Dermis microvascular lymphatic vessel endothelial cell (primary cell): ENCODE data around the gene ECHDC3. TPM values are rescaled to one million over a fixed set of nuclear protein-coding genes. Genes with fewer than 3 reads are reported as not detected.
"Not testable (repeated sequence)": the region's sequence is repeated elsewhere in the genome, so short reads cannot be mapped to it uniquely, and the experiment has no call there.

ENCODE experiments used
- DNase-seq, 2 donors: peaks; one replicate each; pipeline versions ENCODE4 v3.0.0 to v3.0.0-alpha.2; 2010; ENCODE audit warnings: low read depth in 2 of 2
- total RNA-seq: library from RNA; depleted of rRNA; stranded (reverse); fragments of >200 nt; gene quantifications from 2 replicates; pipeline ENCODE4 v1.2.1, GENCODE V29; 2014

Gene ECHDC3
- total RNA-seq, 1 donor from 2014 or later, result 16.7 TPM

GRCh38 chr10:11715815-11716494 is 26.2 kb upstream of the ECHDC3 start:
- no peak for DNase-seq

DNA sequence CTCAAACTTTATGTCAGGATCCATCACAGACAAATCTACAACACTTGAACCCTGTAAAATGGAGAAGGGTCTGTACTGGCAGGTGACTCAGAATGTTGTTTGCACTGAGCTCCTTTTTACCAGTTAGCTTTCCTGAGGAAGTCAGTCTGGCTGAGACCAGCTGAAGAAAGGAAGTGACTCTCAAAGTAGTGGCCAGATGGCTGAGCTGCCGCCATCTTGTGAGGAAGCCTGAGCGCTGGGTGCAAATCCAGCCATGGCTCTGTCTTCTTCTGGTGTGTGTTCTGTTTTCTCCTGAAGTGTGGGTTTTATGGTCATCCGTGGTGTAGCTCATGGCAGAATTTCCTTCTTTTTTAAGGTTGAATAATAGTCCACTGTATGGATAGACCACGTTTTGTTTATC is 25.5 kb upstream of the ECHDC3 start:
- DNase-seq, result no peak

DNA sequence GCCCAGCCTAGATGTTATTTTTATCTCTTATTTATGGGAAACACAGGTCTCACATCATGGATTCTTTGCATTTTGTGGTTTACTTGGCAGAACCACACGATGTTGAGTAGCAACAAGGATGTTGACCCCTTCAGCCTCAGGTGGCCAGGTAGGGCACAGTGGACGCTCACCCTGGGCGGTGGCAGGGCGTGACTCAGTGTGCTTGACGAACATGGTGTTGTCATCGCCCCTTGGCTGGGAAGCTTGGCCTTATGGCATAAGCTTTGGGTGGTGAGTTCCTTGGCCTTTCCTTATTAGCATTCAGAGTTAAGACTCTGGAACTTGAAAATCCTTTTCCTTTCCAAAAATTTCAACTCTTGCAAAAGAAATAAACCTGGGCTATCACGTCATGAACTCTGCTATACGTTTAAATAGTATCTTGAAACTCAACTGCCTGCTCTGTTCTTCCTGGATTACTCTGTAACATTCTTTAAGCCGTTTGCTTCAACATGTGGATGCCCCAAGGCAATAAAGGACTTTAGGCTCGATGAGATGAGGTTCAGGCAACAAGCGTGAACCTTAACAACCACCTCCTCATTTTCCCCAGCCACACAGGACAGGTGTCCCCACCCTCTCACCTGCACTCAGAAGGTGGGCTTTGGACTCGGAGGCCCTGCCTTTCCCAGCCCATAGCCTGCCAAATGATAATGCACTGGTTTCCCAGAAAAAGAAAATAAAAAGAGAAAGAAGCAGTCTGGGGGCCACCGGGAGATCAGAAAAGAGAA is 22.5 kb upstream of the ECHDC3 start:
- no peak for DNase-seq

DNA sequence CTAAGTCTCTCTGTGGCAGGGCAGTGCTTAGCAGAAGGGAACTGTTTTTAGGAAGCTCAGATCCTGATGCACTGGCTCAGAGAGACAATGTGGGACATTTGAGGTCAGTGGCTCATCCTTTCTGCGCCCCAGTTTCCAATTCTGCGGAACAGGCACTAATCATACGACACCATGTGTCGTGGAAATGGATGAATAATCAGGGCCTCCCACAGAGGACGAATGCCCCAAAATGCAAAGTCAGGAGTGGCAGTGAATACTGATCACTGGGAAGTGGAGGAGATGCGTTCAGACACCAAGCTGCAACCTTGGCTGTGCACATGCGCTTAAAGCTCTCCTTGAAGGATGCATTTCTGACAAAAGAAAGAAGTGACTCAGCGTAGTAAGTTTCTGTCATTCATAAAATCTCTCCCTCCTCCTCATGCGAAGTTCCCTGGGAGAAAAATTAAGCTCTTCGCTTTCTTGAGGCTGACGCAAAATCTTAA is 21.9 kb upstream of the ECHDC3 start:
- DNase-seq, result no peak

GRCh38 chr10:11721806-11722205 is 20.4 kb upstream of the ECHDC3 start:
- no peak for DNase-seq

DNA sequence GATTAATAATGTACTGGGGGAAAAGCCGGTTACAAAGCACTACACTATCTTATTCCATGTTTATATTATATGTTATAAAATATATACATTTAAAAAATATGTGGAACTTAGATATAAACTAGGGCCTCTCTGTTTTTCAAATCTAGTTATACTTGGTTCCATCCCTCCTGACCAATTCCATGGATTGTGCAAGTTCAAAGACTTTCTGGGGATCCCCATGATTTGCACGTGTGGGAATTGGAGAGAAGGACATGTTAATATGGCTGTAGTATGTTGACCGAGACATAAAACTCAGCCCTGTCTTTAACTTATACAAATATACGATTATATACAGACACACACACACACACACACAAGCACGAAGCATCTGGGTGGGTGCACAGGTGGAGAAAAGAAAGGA is 18.8 kb upstream of the ECHDC3 start:
- no peak for DNase-seq

DNA sequence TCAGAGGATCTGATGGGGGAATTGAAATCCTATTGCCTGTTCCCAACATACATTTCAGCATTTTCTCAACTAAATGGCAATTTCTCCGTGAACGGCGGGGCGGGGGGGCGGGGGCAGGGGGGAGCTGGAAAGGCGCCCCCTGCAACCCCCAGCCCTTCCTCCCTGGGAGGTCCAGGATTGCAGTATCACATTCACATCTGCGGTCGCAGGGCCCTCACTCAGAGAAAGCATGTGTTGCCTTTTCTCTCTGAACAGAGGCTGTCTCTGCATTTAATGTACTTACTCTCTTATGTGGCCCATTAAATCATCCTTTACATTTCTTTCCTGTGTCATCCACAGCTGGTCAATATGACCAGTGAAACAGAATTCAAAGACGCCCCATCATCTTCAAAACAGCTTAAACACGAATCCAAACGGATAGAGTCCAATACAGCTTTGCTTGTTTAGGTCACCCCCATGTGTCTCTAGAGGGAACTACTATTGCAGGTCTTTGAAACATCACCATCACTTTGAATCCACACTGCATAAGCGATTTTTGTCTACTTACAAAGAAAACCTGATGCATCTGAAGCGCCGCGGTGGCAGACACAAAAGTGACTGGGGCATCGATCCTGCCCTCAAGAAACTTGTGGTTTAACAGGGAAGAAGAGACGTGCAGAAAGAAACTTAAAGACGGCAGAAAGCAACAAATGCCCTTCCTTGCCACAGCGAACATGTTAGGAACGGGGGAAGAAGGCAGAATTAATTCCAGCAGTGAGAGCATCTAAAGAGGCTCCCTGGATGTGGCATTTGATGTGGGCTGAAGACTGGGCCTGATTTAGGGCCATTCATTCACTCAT is 17.0 kb upstream of the ECHDC3 start:
- peak; percentile 66 to 75 for DNase-seq

DNA sequence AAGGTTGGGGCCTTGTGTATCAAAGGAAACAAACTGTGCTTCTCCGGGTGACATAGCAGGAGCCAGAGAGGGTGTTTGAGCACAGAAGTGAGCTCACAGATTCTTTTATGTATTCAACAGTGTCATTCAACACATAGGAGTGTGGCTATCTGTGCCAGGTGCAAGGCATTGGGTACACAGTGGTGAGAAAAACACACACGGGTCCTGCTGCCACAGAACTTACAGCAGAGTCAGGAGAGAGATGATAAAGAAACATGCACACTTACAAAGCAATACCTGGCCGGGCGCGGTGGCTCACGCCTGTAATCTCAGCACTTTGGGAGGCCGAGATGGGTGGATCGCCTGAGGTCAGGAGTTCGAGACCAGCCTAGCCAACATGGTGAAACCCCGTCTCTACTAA is 16.3 kb upstream of the ECHDC3 start:
- DNase-seq, result no peak

DNA sequence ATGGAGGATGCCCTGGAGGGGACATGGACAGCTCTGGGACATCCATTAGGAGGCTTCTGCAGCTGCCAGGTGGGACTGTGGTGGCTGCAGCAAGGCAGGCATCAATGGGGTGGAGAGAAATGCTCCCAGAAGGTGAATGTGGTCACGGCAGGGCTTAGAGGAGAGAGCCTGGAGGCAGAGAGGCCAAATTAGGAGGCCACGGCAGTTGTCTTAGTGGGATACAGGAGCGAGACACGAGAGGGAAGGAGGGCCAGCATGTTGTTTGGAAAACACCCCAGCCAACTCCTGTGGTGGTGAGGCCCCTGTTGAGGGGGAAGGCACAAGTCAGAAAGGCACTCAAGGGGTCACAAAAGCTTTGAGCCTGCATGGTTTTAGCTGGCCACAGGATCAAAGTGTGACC is 14.6 kb upstream of the ECHDC3 start:
- no peak for DNase-seq

DNA sequence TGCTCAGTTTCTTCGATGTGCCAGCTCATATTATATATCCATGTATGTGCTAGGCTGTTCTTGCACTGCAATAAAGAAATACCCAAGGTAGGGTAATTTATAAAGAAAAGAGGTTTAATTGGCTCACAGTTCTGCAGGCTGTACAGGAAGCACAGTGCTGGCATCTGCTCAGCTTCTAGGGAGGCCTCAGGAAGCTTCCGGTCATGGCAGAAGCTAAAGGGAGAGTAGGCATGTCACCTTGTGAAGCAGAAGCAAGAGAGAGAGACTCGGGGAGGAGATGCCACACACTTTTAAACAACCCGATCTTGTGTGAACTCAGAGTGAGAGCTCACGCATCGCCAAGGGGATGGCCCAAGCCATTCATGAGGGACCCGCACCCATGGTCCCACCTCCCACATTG is 13.8 kb upstream of the ECHDC3 start:
- no peak for DNase-seq

DNA sequence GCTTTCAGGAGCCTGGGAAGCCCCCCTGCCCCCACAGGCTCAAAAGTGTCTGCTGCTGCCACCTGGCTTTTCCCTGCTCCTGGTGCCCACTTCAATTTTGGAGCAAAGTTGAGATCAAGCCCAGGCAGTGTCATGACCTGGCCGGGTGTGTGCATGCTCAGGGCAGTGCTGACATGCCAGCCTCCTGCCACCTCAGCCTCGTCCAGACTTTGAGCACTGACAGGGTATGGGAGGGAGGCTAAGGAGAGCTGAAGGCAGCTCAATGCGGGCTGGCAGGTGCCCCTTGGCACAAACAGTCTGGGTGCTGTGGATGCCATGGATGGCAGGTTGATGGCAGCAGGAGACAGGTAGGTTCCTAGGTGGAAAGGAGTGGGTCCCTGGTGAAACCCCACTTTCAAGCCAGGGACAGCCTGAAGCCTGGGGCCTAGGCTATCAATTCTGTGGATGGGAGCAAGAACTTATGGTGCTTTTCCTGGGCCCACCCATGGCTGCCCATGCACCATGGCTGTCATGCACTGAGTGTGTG is 12.3 kb upstream of the ECHDC3 start:
- DNase-seq, result no peak

DNA sequence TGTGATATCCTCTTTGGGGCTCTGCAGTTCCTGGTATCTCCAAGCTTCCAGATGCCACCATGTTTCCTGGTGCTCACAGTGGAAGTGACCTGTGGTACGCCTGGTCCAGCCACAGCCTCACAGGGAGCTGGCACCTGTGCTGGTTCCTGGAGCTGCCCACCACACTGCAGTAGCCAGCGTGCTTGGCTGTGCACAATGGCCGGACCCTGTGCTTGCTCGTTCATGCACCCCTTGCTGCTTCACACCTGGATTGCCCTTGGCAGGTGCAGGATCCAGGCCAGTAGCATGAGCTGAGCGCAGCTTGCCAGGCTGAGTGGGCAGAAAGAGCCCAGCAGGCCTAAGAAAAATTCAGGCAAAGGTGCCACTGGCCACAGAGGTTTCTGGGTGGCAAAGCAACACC is 11.4 kb upstream of the ECHDC3 start:
- DNase-seq, result no peak

DNA sequence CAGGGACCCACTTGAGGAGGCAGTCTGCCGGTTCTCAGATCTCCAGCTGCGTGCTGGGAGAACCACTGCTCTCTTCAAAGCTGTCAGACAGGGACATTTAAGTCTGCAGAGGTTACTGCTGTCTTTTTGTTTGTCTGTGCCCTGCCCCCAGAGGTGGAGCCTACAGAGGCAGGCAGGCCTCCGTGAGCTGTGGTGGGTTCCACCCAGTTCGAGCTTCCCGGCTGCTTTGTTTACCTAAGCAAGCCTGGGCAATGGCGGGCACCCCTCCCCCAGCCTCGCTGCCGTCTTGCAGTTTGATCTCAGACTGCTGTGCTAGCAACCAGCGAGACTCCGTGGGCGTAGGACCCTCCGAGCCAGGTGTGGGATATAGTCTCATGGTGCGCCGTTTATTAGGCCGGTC is 5.4 kb upstream of the ECHDC3 start:
- not testable (repeated sequence) for DNase-seq

GRCh38 chr10:11737258-11738032 is 4.7 kb upstream of the ECHDC3 start:
- DNase-seq, result not testable (repeated sequence)

- DNase-seq, result no peak
Measured at GRCh38 chr10:11740907-11741306, 1.3 kb upstream of the ECHDC3 start.

DNA sequence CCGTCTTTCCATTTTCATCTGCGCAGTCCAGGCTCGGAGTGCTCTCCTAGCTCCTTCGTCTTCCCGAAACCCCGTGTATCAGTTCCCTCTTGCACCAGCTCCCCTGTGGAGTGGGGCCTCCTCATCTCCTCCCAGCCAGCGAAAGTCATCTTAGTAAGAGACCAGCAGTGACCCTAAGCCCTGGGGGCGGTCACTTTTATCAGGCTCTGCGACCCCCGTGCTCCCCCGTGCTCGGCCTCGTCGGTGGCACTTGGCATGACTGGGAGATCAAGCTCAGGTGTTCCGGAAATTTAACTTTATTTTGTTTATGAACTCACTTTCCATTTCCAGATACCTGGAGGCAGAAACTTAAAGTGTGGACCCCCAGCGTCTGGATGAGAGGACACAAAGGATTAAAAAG is 574 bp upstream of the ECHDC3 start:
- no peak for DNase-seq

- no peak for DNase-seq
Measured at GRCh38 chr10:11742779-11743298, 657 bp downstream of the ECHDC3 start.

DNA sequence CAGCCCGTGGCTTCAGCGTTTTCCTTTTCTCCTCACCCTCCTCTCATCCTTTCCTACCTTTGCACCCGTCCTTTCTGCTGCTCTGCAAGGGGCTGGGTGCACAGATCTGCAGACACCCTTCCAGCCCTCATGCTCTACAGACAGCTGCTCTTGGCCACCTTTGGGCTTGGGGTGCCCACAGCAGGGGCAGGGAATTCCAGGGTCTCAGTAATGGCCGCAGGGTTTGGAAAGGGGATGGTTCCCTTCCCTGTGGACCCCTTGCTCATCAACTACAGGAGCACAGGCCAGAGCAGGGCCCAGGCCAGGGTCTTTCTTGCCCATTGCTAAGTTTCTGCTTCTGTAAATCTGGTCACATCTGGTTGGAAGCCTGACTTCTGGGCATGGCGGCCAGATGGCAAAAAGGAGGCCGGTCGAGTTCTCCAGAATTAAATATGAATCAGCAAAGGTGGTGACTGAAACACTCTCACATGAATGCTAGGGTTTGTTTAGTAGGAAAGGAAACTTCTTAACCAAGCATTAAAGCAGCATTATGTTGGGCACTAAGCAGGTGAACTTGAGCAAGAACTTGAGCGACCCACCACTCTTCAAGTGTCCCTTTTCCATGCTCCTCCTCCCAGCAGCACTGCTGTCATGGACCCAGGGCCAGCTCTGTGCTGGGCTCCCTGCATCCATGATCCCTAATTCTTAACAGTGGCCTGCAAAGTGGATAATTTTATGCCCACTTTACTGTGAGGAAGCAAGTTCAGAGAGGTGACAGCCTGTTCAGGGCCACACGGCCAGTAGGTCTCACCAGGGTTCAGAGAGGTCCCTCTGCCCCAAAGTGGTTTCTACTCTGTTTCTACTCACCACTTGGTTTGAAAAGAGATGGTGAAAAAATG is 1.5 kb downstream of the ECHDC3 start:
- no peak for DNase-seq

- DNase-seq, result no peak
Measured at GRCh38 chr10:11745045-11745444, 2.9 kb downstream of the ECHDC3 start.
